Iris pigment epithelial cell (primary cell): Measurements from ENCODE around the gene EFTUD2.

Experiments used
- DNase-seq: peaks from one replicate; pipeline ENCODE4 v3.0.0-alpha.2; 2011; ENCODE audit warnings: low read depth

EFTUD2 gene

DNA sequence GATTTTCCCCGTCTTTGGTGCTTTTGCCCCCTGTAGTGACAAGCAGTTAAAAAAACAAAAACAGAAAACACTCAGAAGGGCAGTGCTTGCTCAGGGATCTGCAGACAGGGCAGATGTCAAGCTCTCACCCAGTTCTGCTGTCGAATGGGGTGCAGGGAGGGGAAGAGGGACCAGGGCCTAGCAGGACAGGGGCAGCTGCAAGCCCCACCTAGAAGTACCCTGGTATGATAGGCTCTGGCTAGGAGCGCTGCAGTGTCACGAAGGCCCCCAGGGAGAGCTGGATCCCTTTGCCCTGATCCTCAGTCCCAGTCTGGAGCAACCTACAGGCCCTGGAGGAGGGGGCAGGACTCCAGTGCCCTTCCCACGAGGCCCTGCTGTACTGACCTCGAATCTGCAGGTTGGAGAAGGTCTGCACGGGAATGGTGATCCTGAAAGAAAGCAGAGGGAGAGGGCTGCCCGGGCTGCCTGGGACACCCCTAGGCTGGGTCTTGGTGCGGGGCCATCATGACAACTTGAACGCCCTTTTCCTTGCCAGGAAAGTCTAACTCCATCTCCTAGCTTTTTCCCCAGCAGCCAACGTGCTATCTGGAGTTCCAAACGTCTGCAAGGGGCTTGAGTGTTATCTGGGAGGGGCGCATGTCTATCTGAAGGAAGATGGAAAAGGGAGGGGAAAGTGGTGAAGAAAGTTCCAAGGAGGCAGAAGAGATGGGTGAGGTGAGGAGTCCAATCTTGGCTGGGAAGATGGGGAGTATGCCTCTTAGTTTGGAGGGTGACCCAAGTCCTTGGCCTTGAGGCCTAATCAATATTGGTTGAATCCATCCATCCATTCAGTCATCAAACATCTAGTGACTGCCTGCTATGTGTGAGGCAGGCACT, 11.2 kb upstream of the EFTUD2 start:
- no peak for DNase-seq

DNA sequence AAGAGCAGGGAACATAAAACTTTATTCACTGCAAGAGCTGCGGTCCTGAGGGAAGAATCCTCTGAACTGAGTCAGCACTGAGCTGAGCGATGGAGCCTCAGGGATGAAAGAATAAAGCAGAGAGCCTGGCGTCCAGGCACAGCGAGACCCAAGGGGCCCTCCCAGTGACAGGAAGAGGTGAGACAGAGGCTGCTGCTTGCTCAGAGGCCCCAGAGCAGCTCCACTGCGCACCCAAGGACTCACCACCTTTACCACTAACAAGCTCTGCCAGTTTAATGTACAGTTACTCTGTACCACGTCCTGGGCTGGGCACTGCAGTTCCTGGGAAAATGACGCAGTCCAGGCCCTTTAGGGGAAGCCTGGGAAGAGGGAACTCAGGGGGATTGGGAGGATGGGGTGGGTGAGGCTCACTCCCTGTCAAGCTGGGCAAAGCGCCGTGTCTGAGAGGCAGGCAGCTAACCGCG, 10.5 kb upstream of the EFTUD2 start:
- DNase-seq: peak; percentile 50

DNA sequence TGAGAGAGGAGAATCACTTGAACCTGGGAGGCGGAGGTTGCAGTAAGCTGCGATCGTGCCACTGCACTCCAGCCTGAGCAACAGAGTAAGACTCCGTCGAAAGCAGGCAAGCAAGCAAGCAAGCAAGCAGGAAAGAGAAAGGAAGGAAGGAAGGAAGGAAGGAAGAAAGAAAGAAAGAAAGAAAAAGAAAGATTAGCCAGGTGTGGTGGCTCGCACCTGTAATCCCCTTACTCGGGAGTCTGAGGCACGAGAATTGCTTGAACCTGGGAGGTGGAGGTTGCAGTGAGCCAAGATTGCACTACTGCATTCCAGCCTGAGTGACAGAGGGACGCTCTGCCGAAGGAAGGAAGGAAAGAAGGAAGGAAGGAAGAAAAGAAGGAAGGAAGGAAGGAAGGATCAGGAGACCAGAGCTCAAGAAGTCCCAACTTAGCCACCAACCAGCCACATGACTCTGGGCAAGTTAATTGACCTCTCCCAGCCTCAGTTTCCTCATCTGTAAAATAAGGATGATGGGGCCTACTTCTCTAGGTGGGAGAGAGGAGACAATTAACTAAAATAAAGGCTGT, 9.6 kb upstream of the EFTUD2 start:
- DNase-seq: no peak

DNA sequence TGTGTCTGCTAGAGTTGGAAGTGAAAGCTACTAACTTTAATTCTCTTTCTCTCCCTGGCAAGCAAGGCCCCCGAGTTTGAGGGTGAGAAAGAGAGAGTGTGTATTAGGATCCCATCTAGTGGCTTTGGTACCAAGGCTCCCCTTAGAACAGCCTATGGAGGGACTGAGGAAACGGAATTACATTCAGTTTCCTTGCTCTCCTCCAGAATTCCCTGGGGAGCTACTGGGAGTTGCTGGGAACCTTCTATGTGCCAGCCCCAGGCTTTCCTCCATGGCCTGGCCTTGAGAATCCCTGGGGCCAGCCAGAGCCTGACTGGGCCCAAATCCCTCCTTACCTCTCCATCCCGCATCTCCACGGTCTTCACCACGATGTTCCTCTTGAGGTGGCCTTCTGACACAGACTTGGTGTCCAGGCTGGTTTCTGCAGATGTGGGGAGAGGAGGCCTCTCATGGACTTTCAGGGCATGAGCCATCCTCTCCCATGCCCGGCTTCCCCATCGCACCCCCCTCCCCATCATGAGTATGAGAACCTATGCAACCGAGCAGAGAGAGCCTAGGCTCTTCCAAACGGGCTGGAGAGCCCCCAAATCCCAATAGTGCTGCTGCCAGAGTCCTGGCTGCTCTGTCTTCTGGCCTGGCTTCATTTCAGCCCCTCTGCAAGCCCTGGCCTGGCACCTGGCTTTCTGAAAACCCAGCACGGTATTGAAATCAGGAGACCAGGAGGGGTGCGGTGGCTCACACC, 8.7 kb upstream of the EFTUD2 start:
- no peak for DNase-seq

DNA sequence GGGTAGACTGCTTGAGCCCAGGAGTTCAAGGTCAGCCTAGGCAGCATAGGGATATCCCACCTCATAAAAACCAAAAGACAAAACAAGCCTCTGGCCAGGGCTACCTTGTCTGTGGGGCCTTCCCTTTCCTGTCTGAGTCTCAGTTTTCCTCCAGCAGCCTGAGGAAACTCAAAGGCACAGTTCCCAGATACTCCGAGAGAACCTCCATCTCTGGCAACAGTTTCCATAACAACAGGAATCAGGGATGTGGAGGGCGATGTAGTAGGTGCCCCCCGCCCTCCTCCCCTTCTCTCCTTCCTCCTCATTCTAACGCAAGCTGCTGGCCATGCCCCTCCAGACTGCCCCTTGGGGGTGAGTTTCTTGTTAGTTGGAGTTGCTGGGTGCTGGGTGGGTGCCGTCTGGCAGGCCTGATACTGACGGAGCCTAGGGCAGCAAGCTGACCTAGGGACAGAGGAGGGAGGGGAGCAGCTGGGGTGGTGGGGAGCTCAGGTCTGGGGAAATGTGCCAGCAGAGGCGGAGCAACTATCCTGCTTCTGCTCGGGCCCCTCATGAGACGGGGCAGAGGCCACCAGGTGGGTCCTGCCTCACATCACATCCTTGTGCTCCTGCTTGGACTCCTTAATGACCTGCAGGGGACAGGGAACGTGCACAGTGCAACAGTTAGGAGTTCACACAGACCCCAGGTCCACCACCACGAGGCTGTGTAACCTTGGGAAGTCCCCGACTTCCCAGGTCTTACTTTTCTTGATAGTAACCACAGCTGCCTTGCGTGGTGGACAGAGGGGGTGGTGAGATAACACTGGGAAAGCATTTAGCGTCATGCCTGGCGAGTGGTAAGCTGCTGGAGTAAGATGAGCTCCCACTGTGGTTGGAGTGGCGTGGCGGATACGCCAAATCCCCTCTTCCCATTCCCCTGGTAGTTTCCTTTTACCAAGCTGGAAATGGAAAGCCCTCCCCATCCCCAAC, 7.8 kb upstream of the EFTUD2 start:
- DNase-seq: no peak

DNA sequence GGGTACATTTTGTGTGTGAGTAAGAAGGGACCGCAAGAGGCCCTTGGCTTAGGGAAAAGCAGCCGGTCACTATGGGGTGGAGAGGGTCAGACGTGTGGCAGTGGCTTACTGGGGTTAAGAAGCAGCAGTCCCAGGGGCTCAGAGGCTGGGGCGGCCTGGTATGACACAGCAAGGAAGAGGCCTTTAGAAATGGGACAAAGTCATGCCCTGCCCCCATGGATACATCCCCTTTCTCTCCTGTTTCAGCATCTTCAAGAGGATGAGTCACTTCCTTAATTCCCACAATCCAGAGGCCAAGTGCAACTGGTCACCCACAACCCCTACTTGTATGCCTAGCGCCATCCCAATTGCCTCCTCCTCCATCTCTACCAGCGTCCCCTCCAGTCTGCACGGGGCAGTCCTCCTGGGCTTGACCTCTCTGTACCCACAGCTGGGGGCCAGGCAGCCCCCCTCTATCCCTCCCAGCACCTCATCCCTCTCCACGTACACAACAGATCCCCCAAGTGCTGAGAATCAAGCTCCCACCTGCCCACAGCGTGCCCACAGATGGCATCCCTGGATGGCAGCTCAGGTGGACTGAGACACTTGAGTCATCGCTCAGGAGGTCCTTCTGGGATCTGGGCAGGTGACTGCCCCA, 6.9 kb upstream of the EFTUD2 start:
- peak; percentile 83 for DNase-seq

DNA sequence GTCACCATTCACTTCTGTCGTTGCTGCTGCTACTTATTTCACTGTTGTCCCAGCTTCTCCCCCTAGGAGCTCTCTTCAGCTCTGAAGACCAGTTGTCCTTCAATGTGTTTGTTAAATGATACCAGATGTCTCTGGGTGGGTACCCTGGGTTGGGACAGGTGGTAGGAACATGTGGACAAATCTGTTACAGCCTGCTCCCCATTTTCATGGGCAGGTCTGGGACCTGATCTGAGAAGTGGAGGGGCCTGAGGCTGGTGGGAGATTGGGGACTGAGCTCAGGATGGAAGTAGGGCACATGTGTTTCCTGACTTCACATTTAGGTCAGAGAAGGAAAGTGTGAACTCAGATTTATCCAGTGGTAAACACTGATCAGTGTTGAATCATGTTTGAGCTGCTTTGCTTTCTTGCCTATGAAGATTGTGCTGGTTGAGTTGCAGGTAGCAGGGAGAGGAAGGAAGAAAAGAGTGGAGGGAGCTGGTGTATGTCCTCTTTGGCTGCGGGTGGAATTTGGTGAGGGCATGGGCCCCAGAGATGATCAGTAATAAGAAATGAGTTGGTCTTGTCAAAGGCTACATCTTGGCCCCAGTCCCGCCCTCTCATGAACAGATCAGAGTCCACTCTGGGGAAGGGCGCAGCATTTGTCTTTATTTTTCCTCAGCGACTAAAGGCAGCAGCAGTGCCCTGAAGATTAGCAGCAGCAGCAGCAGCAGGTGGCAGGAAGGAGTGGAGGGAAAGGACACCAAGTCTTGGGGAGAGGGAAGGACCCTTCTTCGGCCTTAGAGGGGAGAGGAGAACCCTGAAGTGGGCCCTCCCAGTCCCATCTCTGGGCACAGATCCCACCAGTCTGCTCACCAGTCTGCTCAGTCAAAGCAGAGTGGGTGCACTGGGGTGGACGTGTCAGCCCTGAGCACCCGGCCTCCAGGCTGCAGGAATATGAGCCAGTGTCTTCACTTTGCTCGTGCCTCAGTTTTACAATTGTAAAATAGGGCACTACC, 6.1 kb upstream of the EFTUD2 start:
- no peak for DNase-seq

DNA sequence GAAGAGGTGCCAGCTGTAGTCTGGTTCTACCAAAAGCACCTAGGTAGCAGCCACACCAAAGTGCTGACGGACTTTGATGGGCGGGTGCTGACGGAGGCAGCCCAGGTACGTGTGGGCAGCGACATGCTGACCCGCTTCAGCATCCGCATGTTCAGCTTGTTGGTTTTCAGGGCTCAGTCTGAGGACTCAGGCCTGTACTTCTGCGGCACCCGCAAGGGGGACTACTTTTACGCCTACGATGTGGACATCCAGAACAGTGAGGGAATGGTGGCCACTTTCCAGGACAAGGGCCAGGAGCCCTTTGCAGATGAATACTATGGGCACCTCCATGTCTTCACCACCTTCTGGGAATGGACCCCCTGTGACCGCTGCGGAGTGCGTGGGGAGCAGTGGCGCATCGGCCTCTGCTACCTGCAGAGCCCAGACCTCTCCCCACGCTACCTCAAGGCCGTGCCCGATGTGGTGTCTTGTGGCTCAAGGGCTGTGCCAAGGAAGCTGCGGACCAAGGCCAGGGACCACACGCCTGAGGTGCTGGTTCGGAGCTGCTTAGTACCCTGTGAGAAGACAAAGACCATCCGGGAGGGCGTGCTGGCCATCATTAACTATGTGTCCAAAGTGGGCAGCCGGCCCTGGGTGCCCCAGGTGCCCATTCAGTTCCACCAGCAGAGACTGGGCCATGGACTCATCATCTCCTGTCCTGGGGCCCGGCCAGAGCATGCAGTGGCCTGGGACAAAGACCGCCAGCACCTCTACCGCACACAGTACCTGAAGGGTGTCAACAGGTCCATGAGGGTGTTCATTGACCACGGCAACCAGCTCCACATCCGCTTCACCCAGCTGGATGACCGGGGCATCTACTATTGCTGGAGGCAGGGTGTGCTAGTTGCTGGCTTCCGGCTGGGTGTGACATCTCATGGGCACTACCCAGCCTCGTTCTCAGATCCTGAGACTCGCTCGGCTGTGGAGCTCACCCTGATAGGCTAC, 5.0 kb upstream of the EFTUD2 start:
- no peak for DNase-seq

DNA sequence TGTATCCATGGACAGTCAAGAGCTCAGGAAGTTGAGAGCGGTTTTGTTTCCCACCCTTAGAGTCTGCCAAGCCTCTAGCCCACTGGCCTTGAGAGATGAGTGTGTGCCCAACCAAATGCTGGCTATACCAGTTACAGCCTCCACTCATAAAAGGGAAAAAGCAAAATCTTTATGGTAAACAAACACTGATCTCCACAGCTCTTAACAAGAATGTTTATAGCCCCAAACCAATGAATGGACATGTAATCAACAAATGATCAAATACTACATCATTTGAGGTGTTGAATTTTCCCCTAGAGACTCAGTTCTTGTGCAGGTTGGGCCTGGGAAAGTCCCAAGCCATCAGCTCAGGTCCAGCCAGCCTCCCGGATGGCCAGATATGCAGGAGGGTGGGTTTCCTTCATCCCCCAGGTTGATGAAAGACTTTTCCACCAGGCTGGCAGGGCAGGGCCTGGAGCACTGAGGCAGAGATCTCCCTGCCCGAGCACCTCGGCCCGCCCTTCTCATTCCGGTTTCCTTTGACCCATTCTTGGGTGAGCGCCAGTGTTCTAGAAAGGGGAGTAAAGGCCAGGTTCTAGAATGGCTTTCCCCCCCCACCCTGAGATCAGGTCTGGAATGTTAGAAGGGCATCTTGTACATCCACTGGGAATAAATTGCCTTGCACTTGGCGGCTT, 3.9 kb upstream of the EFTUD2 start:
- DNase-seq: no peak

DNA sequence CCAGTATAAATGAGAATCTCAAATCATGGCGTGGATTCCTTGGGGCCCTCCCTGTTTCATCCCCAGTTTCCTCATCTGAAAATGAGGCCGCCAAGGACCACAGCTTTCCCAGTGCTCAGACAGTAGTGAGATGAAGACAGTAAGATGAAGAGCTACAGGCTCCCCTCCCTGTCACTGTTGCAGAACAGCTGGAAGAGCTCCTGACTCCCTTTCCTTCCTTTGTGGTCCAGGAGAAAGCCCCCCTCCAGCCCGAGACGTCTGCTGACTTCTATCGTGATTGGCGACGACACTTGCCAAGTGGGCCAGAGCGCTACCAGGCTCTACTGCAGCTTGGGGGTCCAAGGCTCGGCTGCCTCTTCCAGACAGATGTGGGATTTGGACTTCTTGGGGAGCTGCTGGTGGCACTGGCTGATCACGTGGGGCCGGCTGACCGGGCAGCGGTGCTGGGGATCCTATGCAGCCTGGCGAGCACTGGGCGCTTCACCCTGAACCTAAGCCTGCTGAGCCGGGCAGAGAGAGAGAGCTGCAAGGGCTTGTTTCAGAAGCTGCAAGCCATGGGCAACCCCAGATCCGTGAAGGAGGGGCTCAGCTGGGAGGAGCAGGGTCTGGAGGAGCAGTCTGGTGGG, 3.0 kb upstream of the EFTUD2 start:
- no peak for DNase-seq

DNA sequence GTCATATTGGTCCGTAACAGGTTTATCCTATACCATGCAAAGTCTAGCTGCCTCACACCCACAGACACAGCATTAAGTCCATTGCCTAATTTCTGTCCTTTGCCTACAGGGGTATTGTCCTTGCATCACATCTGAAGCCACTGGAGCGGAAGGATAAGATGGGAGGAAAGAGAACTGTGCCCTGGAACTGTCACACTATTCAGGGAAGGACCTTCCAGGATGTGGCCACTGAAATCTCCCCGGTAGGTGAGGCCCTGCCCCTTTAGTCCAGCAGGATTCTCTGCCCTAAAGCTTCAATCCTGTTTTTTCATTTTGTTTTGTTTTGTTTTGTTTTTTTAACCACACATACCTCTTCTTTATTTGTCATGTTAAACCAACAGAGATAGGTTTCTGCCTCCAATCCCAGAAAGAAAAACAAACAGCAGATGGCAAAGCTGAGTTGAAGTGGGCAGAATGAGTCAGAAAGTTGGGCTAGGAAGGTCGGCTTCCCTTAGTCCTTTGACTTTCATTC, 2.2 kb upstream of the EFTUD2 start:
- DNase-seq: peak; percentile 62

DNA sequence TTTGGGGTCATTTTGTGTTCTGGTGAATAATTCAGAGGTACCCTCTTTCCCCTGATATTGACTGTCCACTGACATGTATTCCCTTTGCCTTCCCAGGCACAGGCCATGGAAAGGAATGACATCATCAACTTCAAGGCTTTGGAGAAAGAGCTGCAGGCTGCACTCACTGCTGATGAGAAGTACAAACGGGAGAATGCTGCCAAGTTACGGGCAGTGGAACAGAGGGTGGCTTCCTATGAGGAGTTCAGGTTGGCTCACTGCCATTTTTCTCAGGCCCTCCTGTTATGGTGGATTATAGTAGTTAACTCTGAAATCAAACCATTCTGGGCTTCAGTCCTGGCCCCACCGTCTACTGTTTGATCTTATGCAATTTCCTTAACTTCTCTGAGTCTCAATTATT, 1.6 kb upstream of the EFTUD2 start:
- DNase-seq: peak; percentile 83

DNA sequence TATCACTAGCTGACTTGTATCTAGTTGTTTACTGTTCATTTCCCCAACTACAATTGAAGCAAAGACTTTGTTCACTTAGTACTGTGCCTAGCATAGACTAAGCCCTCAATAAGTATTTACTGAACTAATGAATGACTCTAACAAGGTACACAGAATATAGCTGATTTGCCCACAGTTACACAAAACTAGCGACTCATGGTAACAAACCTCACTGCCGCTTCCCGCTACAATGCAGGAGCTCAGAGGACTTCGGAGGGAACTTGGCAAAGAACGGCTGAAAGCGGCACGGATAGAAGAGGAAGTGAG, 524 bp downstream of the EFTUD2 start:
- DNase-seq: peak; percentile 49

DNA sequence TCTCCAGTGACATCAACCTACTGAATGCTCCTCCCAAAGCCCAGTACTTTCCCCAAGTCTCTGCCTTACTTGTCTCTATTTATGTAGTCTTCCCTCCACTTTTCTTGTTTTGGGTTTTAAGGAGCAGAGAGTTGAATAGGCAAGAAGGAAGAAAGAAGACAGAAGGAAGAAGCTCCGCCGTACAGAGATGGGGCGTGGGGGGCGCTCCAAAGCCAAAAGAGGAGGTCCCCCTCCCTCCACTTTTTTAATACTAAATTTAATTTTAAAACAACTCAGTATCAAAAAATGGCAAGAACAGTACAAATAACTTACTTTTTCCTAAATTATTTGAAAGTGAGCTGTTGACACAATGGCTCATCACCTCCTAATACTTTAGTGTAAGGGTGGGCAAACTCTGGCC, 4.6 kb downstream of the EFTUD2 start:
- DNase-seq: no peak

DNA sequence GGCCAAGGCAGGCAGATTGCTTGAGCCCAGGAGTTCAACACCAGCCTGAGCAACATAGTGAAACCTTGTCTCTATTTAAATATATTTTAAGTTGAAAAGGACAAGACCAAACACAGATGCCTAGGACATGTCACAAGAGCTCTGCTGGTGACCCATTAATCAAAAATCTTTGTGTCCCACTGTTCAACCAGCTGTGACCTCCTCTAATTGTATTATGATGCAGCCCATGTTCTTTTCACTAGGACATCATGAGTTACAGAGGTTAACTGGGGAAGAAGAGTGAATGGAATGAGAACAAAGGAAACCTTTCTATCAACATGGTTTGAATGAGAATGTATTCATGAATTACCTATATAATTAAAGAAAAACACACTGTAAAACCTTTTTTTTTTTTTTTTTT, 7.0 kb downstream of the EFTUD2 start:
- DNase-seq: no peak

DNA sequence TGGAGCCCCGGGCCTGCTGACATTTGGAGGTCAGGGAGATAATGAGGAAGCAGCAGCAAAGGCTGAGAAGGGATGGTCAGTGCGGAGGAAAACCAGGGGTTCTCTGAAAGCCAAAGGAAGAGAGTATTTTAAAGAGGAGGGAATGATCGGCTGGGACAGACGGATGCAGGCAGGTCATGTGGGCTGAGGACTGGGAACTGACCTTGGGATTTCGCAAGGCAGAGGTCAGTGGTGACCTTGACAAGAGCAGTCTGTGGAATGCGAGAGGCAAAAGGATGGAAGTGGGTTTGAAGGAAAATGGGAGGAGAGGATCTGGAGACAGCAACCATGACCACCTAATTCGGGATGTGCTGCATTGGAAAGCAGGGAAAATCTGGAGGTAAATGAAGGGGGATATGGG, 10.2 kb downstream of the EFTUD2 start:
- no peak for DNase-seq
